ENCODE measurements around the gene PACC1.

DNA sequence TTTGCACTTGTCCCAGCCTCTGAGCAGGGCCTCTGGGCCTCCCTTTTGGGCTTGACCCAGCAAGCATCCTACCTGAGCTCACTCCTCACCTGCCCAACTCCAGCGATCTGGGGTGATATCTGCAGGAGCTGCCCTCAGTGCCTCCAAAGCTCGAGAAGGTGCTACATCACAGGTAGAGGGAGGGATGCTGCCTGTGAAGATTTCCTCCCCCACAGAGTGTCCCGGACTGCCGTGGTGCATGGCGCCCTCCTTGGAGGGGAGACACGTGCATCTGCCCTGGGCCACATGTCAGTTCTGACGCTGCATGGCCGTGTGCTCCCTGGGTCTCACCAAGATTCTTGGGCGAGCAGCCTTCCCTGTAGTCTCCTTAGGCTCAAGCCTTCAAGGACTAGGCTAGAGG is 45.7 kb upstream of the PACC1 start:
- TF ChIP-seq EZH2 (IDR thresholded peaks at IDR 0.05; ENCODE audit: borderline replicate concordance, low read depth, low read length, severe bottlenecking): no peak
- TF ChIP-seq, protein P1, sequence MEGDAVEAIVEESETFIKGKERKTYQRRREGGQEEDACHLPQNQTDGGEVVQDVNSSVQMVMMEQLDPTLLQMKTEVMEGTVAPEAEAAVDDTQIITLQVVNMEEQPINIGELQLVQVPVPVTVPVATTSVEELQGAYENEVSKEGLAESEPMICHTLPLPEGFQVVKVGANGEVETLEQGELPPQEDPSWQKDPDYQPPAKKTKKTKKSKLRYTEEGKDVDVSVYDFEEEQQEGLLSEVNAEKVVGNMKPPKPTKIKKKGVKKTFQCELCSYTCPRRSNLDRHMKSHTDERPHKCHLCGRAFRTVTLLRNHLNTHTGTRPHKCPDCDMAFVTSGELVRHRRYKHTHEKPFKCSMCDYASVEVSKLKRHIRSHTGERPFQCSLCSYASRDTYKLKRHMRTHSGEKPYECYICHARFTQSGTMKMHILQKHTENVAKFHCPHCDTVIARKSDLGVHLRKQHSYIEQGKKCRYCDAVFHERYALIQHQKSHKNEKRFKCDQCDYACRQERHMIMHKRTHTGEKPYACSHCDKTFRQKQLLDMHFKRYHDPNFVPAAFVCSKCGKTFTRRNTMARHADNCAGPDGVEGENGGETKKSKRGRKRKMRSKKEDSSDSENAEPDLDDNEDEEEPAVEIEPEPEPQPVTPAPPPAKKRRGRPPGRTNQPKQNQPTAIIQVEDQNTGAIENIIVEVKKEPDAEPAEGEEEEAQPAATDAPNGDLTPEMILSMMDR (IDR thresholded peaks at IDR 0.05; ENCODE audit: borderline replicate concordance, extremely low read depth, low read length, poor library complexity, severe bottlenecking): no peak
